DOHH2 (cell line): Measurements from ENCODE around the gene CENPO.

Experiments
- H3F3A ChIP-seq: fragments of 200-600 bp; sonication (generic), shearing (Covaris generic); 2 replicates; pipeline ENCODE4 v1.6.0; 2016; ENCODE audit warnings: antibody characterized with exemption, mild to moderate bottlenecking; ENCODE audit not compliant: control insufficient read depth, insufficient read depth
- H3K27ac ChIP-seq: fragments of 200-600 bp; sonication (generic); 2 replicates; pipeline ENCODE4 v1.5.1; 2014; ENCODE audit warnings: low read depth, mild to moderate bottlenecking, low read length, moderate library complexity
- H3K27me3 ChIP-seq: fragments of 200-600 bp; sonication (generic); 2 replicates; pipeline ENCODE4 v1.6.1; 2014; ENCODE audit warnings: mild to moderate bottlenecking, low read length, mixed read lengths; ENCODE audit not compliant: control insufficient read depth
- H3K36me3 ChIP-seq: fragments of 200-600 bp; sonication (generic); 2 replicates; pipeline ENCODE4 v1.6.1; 2014; ENCODE audit warnings: mild to moderate bottlenecking, low read length, moderate library complexity, mixed read lengths; ENCODE audit not compliant: control insufficient read depth
- H3K4me1 ChIP-seq: fragments of 200-600 bp; sonication (generic); 2 replicates; pipeline ENCODE4 v1.6.1; 2014; ENCODE audit warnings: mild to moderate bottlenecking, low read length, mixed read lengths; ENCODE audit not compliant: control insufficient read depth
- H3K4me2 ChIP-seq: fragments of 200-600 bp; sonication (generic); 2 replicates; pipeline ENCODE4 v1.6.0; 2014; ENCODE audit warnings: mild to moderate bottlenecking, low read length, moderate library complexity
- H3K4me3 ChIP-seq: fragments of 200-600 bp; sonication (generic); 2 replicates; pipeline ENCODE4 v1.5.1; 2014; ENCODE audit warnings: mild to moderate bottlenecking, low read length, mixed read lengths
- H3K79me2 ChIP-seq: fragments of 200-600 bp; sonication (generic); 2 replicates; pipeline ENCODE4 v1.6.1; 2014; ENCODE audit warnings: mild to moderate bottlenecking, low read length, mixed read lengths; ENCODE audit not compliant: control insufficient read depth
- H3K9me2 ChIP-seq: fragments of 200-600 bp; sonication (generic); replicated peaks from 2 replicates; pipeline ENCODE4 v1.6.1; 2014; ENCODE audit warnings: mild to moderate bottlenecking, low read length, mixed read lengths; ENCODE audit not compliant: control insufficient read depth
- H3K9me3 ChIP-seq: fragments of 200-600 bp; sonication (generic); 2 replicates; pipeline ENCODE4 v1.6.1; 2014; ENCODE audit warnings: antibody characterized with exemption, low read length, mixed read lengths; ENCODE audit not compliant: control insufficient read depth, insufficient read depth
- H4K20me1 ChIP-seq: fragments of 200-600 bp; sonication (generic); 2 replicates; pipeline ENCODE4 v1.6.0; 2014; ENCODE audit warnings: low read depth, mild to moderate bottlenecking, antibody characterized with exemption, low read length, moderate library complexity; ENCODE audit not compliant: control insufficient read depth, insufficient read depth
- EZH2phosphoT487 ChIP-seq: fragments of 200-600 bp; sonication (generic); IDR thresholded peaks from 2 replicates; pipeline ENCODE4 v1.6.1; 2017; ENCODE audit warnings: borderline replicate concordance, mild to moderate bottlenecking, antibody characterized with exemption, low read length, moderate library complexity, mixed read lengths
- TF ChIP-seq, protein P1 (sequence below): fragments of 200-600 bp; sonication (generic); IDR thresholded peaks from one replicate; pipeline ENCODE4 v1.5.1; 2014; ENCODE audit warnings: antibody characterized with exemption, mild to moderate bottlenecking, low read depth, low read length; ENCODE audit not compliant: poor library complexity, severe bottlenecking

The CENPO gene

DNA sequence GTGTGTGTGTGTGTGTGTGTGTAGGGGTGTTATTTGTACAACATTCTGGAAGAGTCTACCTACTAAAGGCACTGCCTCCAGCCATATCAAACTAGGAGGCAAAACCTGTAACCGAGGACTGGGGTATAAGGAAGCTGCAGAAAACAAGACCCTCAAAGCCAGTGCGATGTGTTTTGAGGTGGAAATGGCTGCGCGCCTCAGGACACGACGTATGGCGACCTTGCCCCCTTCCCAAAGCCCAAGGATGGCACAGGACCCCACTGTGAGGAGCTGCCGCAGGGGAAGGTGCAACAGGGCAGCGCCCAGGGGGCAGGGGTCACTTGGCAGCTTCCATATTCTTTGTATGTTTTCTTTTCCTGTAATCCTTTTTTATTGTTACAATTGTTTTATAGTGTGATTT is 59.8 kb downstream of the CENPO start:
- Histone ChIP-seq H3K9me2 (no peaks in the 10 kb centered on the region), H4K20me1 (no peaks in the 10 kb centered on the region), H3F3A (no peaks in the 10 kb centered on the region), H3K27ac (no peak overlapping the region), H3K27me3 (no peaks in the 10 kb centered on the region), H3K36me3 (peaks cover 26% of the 10 kb centered on the region), H3K4me2 (no peak overlapping the region), H3K4me3 (no peak overlapping the region), H3K9me3 (no peaks in the 10 kb centered on the region), H3K79me2 (no peaks in the 10 kb centered on the region), H3K4me1 (no peaks in the 10 kb centered on the region)
- no peak for TF ChIP-seq EZH2phosphoT487
- TF ChIP-seq, protein P1, sequence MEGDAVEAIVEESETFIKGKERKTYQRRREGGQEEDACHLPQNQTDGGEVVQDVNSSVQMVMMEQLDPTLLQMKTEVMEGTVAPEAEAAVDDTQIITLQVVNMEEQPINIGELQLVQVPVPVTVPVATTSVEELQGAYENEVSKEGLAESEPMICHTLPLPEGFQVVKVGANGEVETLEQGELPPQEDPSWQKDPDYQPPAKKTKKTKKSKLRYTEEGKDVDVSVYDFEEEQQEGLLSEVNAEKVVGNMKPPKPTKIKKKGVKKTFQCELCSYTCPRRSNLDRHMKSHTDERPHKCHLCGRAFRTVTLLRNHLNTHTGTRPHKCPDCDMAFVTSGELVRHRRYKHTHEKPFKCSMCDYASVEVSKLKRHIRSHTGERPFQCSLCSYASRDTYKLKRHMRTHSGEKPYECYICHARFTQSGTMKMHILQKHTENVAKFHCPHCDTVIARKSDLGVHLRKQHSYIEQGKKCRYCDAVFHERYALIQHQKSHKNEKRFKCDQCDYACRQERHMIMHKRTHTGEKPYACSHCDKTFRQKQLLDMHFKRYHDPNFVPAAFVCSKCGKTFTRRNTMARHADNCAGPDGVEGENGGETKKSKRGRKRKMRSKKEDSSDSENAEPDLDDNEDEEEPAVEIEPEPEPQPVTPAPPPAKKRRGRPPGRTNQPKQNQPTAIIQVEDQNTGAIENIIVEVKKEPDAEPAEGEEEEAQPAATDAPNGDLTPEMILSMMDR: no peak

DNA sequence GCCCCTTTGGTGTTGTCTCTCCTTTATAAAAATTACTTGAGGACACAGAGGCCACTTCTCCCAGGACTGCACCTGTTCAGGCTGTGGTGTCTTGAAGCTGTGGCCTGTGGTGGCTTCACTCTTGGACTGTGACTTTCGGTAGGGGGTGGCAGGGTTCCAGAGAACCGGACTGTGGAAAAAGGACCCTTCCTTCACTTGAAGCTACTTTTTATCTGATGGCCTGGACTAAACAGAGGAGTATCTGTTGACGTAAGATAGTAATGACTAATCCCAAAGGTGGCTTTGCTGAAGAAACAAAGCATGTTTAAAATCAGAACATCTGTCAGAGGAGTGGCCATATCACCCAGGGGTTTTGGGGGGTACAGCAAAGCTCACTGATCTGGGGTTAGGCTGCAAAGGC is 60.8 kb downstream of the CENPO start:
- no peak for TF ChIP-seq EZH2phosphoT487
- TF ChIP-seq, protein P1: no peak
- no peak overlapping the region for H3K4me2 ChIP-seq
- no peak overlapping the region for H3K27ac ChIP-seq

DNA sequence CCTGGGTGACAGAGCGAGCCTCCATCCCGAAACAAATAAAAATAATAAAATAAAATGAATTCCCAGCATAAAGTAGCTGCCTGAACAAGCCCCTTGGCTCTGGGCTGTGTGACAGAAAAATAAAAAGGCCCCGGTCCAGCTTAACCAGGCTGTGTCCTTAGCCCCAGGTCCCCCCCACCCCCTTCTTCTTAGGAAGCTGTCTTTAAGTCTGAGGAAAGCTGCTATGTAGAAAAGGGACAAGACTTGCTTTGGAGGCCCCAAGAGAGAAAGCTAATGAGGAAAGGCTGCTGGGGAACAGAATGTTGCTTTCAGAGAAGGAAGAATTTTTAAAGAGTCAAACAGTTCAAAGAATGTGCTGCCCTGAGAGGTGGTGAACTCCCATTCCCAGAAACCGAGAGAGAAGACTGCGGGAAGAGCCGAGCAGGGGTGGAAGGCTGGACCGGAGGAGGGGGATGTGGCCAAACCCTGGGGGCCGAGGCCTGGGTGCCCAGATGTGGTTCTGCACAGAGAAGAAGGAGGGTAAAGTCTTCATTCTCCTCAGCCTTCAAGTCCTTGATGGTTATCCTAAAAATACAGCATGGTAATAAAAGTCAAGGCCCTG is 61.9 kb downstream of the CENPO start:
- no peak overlapping the region for H3K27ac ChIP-seq
- no peak overlapping the region for H3K4me2 ChIP-seq
- no peaks in the 10 kb centered on the region for H3K4me1 ChIP-seq
- H3K79me2 ChIP-seq: peaks cover 4% of the 10 kb centered on the region
- H3K36me3 ChIP-seq: peaks cover 22% of the 10 kb centered on the region
- H3K4me3 ChIP-seq: no peak overlapping the region
- TF ChIP-seq, protein P1: no peak
- TF ChIP-seq EZH2phosphoT487: no peak
- no peaks in the 10 kb centered on the region for H3K9me2 ChIP-seq
- no peaks in the 10 kb centered on the region for H3F3A ChIP-seq
- no peaks in the 10 kb centered on the region for H4K20me1 ChIP-seq
- H3K9me3 ChIP-seq: no peaks in the 10 kb centered on the region
- H3K27me3 ChIP-seq: no peaks in the 10 kb centered on the region

More for the DNA sequence above, 60.8 kb downstream of the CENPO start:
- H4K20me1 ChIP-seq: no peaks in the 10 kb centered on the region
- H3K4me3 ChIP-seq: no peak overlapping the region
- no peaks in the 10 kb centered on the region for H3K9me2 ChIP-seq
- no peaks in the 10 kb centered on the region for H3F3A ChIP-seq
- H3K36me3 ChIP-seq: peaks cover 22% of the 10 kb centered on the region
- H3K27me3 ChIP-seq: no peaks in the 10 kb centered on the region
- H3K79me2 ChIP-seq: peaks cover 4% of the 10 kb centered on the region; the same call in 1 of the 2 replicates
- H3K4me1 ChIP-seq: no peaks in the 10 kb centered on the region
- no peaks in the 10 kb centered on the region for H3K9me3 ChIP-seq
